Loucy (cell line): Measurements from ENCODE around the gene MAD1L1.

Experiments used
- H2AFZ ChIP-seq: fragments of 200-600 bp; sonication (generic); 2 replicates; pipeline ENCODE4 v1.6.0; 2016; ENCODE audit warnings: antibody characterized with exemption, mild to moderate bottlenecking, low read length, moderate library complexity
- H3F3A ChIP-seq: fragments of 200-600 bp; 2 replicates; pipeline ENCODE4 v1.6.0; 2016; ENCODE audit warnings: antibody characterized with exemption, low read depth, mild to moderate bottlenecking
- H3K27me3 ChIP-seq: fragments of 200-600 bp; sonication (generic); 2 replicates; pipeline ENCODE4 v1.6.1; 2014; ENCODE audit warnings: low read length, mild to moderate bottlenecking; ENCODE audit not compliant: insufficient read depth, poor library complexity, severe bottlenecking
- H3K36me3 ChIP-seq: fragments of 200-600 bp; sonication (generic); 2 replicates; pipeline ENCODE4 v1.6.1; 2016; ENCODE audit warnings: low read length; ENCODE audit not compliant: insufficient read depth
- H3K4me1 ChIP-seq: fragments of 200-600 bp; sonication (generic); 2 replicates; pipeline ENCODE4 v1.5.1; 2014; ENCODE audit warnings: low read length, mild to moderate bottlenecking; ENCODE audit not compliant: insufficient read depth, poor library complexity, severe bottlenecking
- H3K4me2 ChIP-seq: fragments of 200-600 bp; sonication (generic); 2 replicates; pipeline ENCODE4 v1.6.0; 2014; ENCODE audit warnings: antibody characterized with exemption, low read length, low read depth, mild to moderate bottlenecking; ENCODE audit not compliant: poor library complexity, severe bottlenecking
- H3K4me3 ChIP-seq: fragments of 200-600 bp; sonication (generic); 2 replicates; pipeline ENCODE4 v1.5.1; 2014; ENCODE audit warnings: low read length, mild to moderate bottlenecking, mixed read lengths; ENCODE audit not compliant: poor library complexity, severe bottlenecking
- H3K79me2 ChIP-seq: fragments of 200-600 bp; sonication (generic); 2 replicates; pipeline ENCODE4 v1.6.1; 2014; ENCODE audit warnings: low read length; ENCODE audit not compliant: insufficient read depth
- H3K9ac ChIP-seq: fragments of 200-600 bp; sonication (generic); 2 replicates; pipeline ENCODE4 v1.6.0; 2014; ENCODE audit warnings: mild to moderate bottlenecking, low read depth, low read length, moderate library complexity; ENCODE audit not compliant: poor library complexity, severe bottlenecking
- H3K9me2 ChIP-seq: fragments of 200-600 bp; sonication (generic); replicated peaks from 2 replicates; pipeline ENCODE4 v1.6.1; 2016; ENCODE audit warnings: low read depth, low read length, mixed read lengths
- H3K9me3 ChIP-seq: fragments of 200-600 bp; sonication (generic); 2 replicates; pipeline ENCODE4 v1.6.1; 2014; ENCODE audit warnings: mild to moderate bottlenecking, antibody characterized with exemption, low read length, low read depth; ENCODE audit not compliant: insufficient read depth
- H4K20me1 ChIP-seq: fragments of 200-600 bp; sonication (generic); 2 replicates; pipeline ENCODE4 v1.6.0; 2014; ENCODE audit warnings: antibody characterized with exemption, low read length, mild to moderate bottlenecking; ENCODE audit not compliant: insufficient read depth, poor library complexity, severe bottlenecking
- CTCF ChIP-seq: fragments of 200-600 bp; sonication (generic); conservative IDR thresholded peaks from 2 replicates; pipeline ENCODE4 v1.5.1; 2014; ENCODE audit warnings: mild to moderate bottlenecking, antibody characterized with exemption, low read length
- EZH2phosphoT487 ChIP-seq: fragments of 200-600 bp; IDR thresholded peaks from 2 replicates; pipeline ENCODE4 v1.6.1; 2018; ENCODE audit warnings: antibody characterized with exemption, mild to moderate bottlenecking, moderate library complexity, borderline replicate concordance

MAD1L1 gene

GRCh38 chr7:2111568-2111967, 121.2 kb downstream of the MAD1L1 start:
- no peaks in the 10 kb centered on the region for H3K4me1 ChIP-seq
- H3K4me3 ChIP-seq, result no peak overlapping the region
- no peak overlapping the region for H2AFZ ChIP-seq
- H3K4me2 ChIP-seq, result no peak overlapping the region
- H3K9me2 ChIP-seq, result no peaks in the 10 kb centered on the region
- no peak for TF ChIP-seq CTCF
- peaks cover 4% of the 10 kb centered on the region; the same call in 1 of the 2 replicates for H3K36me3 ChIP-seq
- H3K79me2 ChIP-seq, result no peaks in the 10 kb centered on the region
- H3K9ac ChIP-seq, result no peak overlapping the region
- no peaks in the 10 kb centered on the region for H4K20me1 ChIP-seq
- no peaks in the 10 kb centered on the region for H3F3A ChIP-seq
- no peaks in the 10 kb centered on the region for H3K9me3 ChIP-seq
- H3K27me3 ChIP-seq, result no peaks in the 10 kb centered on the region

GRCh38 chr7:2110610-2111396, 121.9 kb downstream of the MAD1L1 start:
- no peak overlapping the region for H3K4me3 ChIP-seq
- H3K4me2 ChIP-seq, result no peak overlapping the region
- no peaks in the 10 kb centered on the region for H3K27me3 ChIP-seq
- no peaks in the 10 kb centered on the region for H3K9me3 ChIP-seq
- H3K36me3 ChIP-seq, result peaks cover 4% of the 10 kb centered on the region; the same call in 1 of the 2 replicates
- TF ChIP-seq EZH2phosphoT487 (no peak), CTCF (no peak)
- H3K79me2 ChIP-seq, result no peaks in the 10 kb centered on the region
- H3K9ac ChIP-seq, result no peak overlapping the region
- no peaks in the 10 kb centered on the region for H4K20me1 ChIP-seq
- H3K4me1 ChIP-seq, result no peaks in the 10 kb centered on the region
- H3K9me2 ChIP-seq, result no peaks in the 10 kb centered on the region
- no peak overlapping the region for H2AFZ ChIP-seq
- no peaks in the 10 kb centered on the region for H3F3A ChIP-seq

- H3K4me2 ChIP-seq, result no peak overlapping the region
- no peak overlapping the region for H3K9ac ChIP-seq
- peaks cover 4% of the 10 kb centered on the region for H3K4me1 ChIP-seq
- H3K9me3 ChIP-seq, result no peaks in the 10 kb centered on the region
- no peaks in the 10 kb centered on the region for H3K9me2 ChIP-seq
- no peaks in the 10 kb centered on the region for H3K79me2 ChIP-seq
- no peak overlapping the region for H2AFZ ChIP-seq
- no peak overlapping the region for H3K4me3 ChIP-seq
- peaks cover 4% of the 10 kb centered on the region; the same call in 1 of the 2 replicates for H3K36me3 ChIP-seq
- TF ChIP-seq EZH2phosphoT487 (no peak), CTCF (no peak)
- no peaks in the 10 kb centered on the region for H3K27me3 ChIP-seq
- H3F3A ChIP-seq, result no peaks in the 10 kb centered on the region
- H4K20me1 ChIP-seq, result no peaks in the 10 kb centered on the region
Measured at GRCh38 chr7:2109936-2110609, 122.7 kb downstream of the MAD1L1 start.
